Testis (tissue), 3 donors: ENCODE measurements around the gene DENND4B. TPM values are rescaled to one million over a fixed set of nuclear protein-coding genes. Genes with fewer than 3 reads are reported as not detected.

Experiments
- DNase-seq: peaks from one replicate; pipeline ENCODE4 v3.0.0-alpha.2; 2019
- H3K27ac ChIP-seq, 2 donors: fragments of 200-600 bp; sonication (generic); one replicate each; pipeline ENCODE4 v1.5.1; 2019
- H3K27me3 ChIP-seq: fragments of 200-600 bp; sonication (generic); one replicate; pipeline ENCODE4 v1.5.1; 2019
- H3K36me3 ChIP-seq: fragments of 200-600 bp; sonication (generic); one replicate; pipeline ENCODE4 v1.5.1; 2017; ENCODE audit warnings: low read depth; ENCODE audit errors: missing control alignments
- H3K4me1 ChIP-seq: fragments of 200-600 bp; sonication (generic); one replicate; pipeline ENCODE4 v1.5.1; 2019
- H3K4me3 ChIP-seq, 2 donors: fragments of 200-600 bp; sonication (generic); one replicate each; pipeline ENCODE4 v1.5.1; 2017 to 2019
- H3K9me3 ChIP-seq: fragments of 200-600 bp; sonication (generic); one replicate; pipeline ENCODE4 v1.5.1; 2017
- CTCF ChIP-seq, 3 experiments: fragments of 450-650 bp in 2 of 3; fragments of 200-600 bp in 1 of 3; sonication (generic) in 1 of 3; IDR thresholded peaks; one replicate each; pipeline ENCODE4 v1.5.1; 2016 to 2019; ENCODE audit warnings: antibody characterized with exemption in 3 of 3, mild to moderate bottlenecking in 2 of 3, moderate library complexity in 1 of 3
- POLR2A ChIP-seq: fragments of 450-650 bp; IDR thresholded peaks from one replicate; pipeline ENCODE4 v1.6.1; 2017; ENCODE audit warnings: antibody characterized with exemption, mild to moderate bottlenecking, moderate library complexity
- WGBS, 2 donors: methylation state at CpG; one replicate each; pipeline ENCODE4 v1.1.5; 2018; 5-methylcytosine and 5-hydroxymethylcytosine counted together
- intact Hi-C: fragments of 100-400 bp; cut with DNase I; formaldehyde crosslinking; loops from one replicate; pipeline ENCODE4 v1.15.1; 2023; ENCODE audit warnings: low total_unique reads
- microRNA-seq, 2 donors: library from miRNA; unstranded; fragments of <30 nt; microRNA quantifications; one replicate each; pipeline ENCODE4, GENCODE V29; 2016; ENCODE audit warnings: borderline number of aligned reads in 2 of 2, borderline replicate concordance in 1 of 2
- polyA plus RNA-seq: library from polyadenylated mRNA; stranded (reverse); fragments of 350-450 nt; fragmentation: Illumina TruSeq; extraction: RNeasy Lipid Tissue Mini Kit (QIAGEN cat#74804); gene quantifications from one replicate; pipeline ENCODE4 v1.2.3, GENCODE V29; 2014; ENCODE audit warnings: low read depth, low replicate concordance; ENCODE audit not compliant: insufficient read depth
- small RNA-seq, 2 donors: library from RNA; depleted of rRNA; stranded (forward); fragments of <200 nt; gene quantifications; one replicate each; pipeline ENCODE3, GENCODE V24; 2016
- total RNA-seq, 2 donors: library from RNA; depleted of rRNA; stranded (reverse); fragments of >200 nt; gene quantifications; one replicate each; pipeline ENCODE4 v1.2.3, GENCODE V29; 2016

The DENND4B gene
- total and polyA plus RNA-seq, 3 donors from 2014 or later: 25.4 to 59.0 (median 54.5) TPM

- Histone ChIP-seq H3K36me3 (no peaks in the 10 kb centered on the region), H3K4me3 (no peak overlapping the region), H3K27ac (no peak overlapping the region), H3K4me1 (peaks cover 24% of the 10 kb centered on the region), H3K27me3 (no peaks in the 10 kb centered on the region), H3K9me3 (no peaks in the 10 kb centered on the region)
- 66 to 79% methylated on average over 3 of the region's 3 CpGs for whole genome bisulfite sequencing, 2 donors
- TF ChIP-seq CTCF (IDR thresholded peaks at IDR 0.05) (no peak), POLR2A (no peak)
- intact Hi-C loops: no loop called here
- DNase-seq: no peak
Observed at GRCh38 chr1:153882296-153882912, 64.1 kb downstream of the DENND4B start.

GRCh38 chr1:153881751-153882150, 64.8 kb downstream of the DENND4B start:
- TF ChIP-seq CTCF (IDR thresholded peaks at IDR 0.05) (no peak), POLR2A (no peak)
- Histone ChIP-seq H3K4me3 (no peak overlapping the region), H3K4me1 (peaks cover 24% of the 10 kb centered on the region), H3K9me3 (no peaks in the 10 kb centered on the region), H3K36me3 (no peaks in the 10 kb centered on the region), H3K27ac (no peak overlapping the region), H3K27me3 (no peaks in the 10 kb centered on the region)
- 19 to 23% methylated on average over 9 of the region's 9 CpGs for WGBS, 2 donors
- no peak for DNase-seq
- intact Hi-C loops: no loop called here

- 19 to 31% methylated on average over 5 of the region's 5 CpGs for WGBS, 2 donors
- H3K4me1 ChIP-seq: peaks cover 24% of the 10 kb centered on the region
- H3K9me3 ChIP-seq: no peaks in the 10 kb centered on the region
- intact Hi-C loops: no loop called here
- no peak overlapping the region for H3K27ac ChIP-seq
- peak; percentile 86 for DNase-seq
- no peak overlapping the region for H3K4me3 ChIP-seq
- H3K36me3 ChIP-seq: no peaks in the 10 kb centered on the region
- no peak for TF ChIP-seq CTCF (IDR thresholded peaks at IDR 0.05)
- no peak for TF ChIP-seq POLR2A
- H3K27me3 ChIP-seq: no peaks in the 10 kb centered on the region
Observed at GRCh38 chr1:153880962-153881361, 65.6 kb downstream of the DENND4B start.

GRCh38 chr1:153880024-153880423, 66.5 kb downstream of the DENND4B start:
- whole genome bisulfite sequencing, 2 donors: 80 to 83% methylated on average over 9 of the region's 9 CpGs
- Histone ChIP-seq H3K9me3 (no peaks in the 10 kb centered on the region), H3K36me3 (no peaks in the 10 kb centered on the region), H3K4me1 (peaks cover 24% of the 10 kb centered on the region), H3K27ac (no peak overlapping the region), H3K4me3 (no peak overlapping the region), H3K27me3 (no peaks in the 10 kb centered on the region)
- DNase-seq: no peak
- intact Hi-C loops: no loop called here
- no peak for TF ChIP-seq POLR2A
- no peak for TF ChIP-seq CTCF (IDR thresholded peaks at IDR 0.05)

Small RNA genes lying within 50 kb of the gene (microRNA-seq; reads per million reads assigned to microRNA genes)
- gene MIR6737: 0.70 to 2.1 reads per million in 2 donors

Small RNA genes lying within 50 kb of the gene (small RNA-seq; reads per million reads assigned to genes)
- gene AL831737.1 (0 reads per million in 2 donors), gene MIR6737 (0 reads per million in 2 donors)

Other genes starting within 250 kb of the DENND4B start
- gene INTS3, start 218.7 kb downstream of the DENND4B start, total RNA-seq: 100 to 1,000 TPM; 113 to 121 TPM
- 66.1 TPM for gene INTS3, start 218.7 kb downstream of the DENND4B start, polyA plus RNA-seq
- 10 to 100 TPM; 38.5 to 54.9 TPM for gene SLC27A3, start 171.3 kb downstream of the DENND4B start, total RNA-seq
- 83.3 TPM for gene SLC27A3, start 171.3 kb downstream of the DENND4B start, polyA plus RNA-seq
- 10 to 100 TPM; 32.1 to 37.4 TPM for gene GATAD2B, start 23.7 kb downstream of the DENND4B start, total RNA-seq
- gene GATAD2B, start 23.7 kb downstream of the DENND4B start, polyA plus RNA-seq: 26.5 TPM
- 10 to 100 TPM; 32.0 to 49.7 TPM for gene CRTC2, start 11.9 kb upstream of the DENND4B start, total RNA-seq
- gene CRTC2, start 11.9 kb upstream of the DENND4B start, polyA plus RNA-seq: 49.1 TPM
- gene SLC39A1, start 16.8 kb upstream of the DENND4B start, total RNA-seq: 10 to 100 TPM; 46.5 to 62.5 TPM
- gene SLC39A1, start 16.8 kb upstream of the DENND4B start, polyA plus RNA-seq: 54.5 TPM
- 10 to 100 TPM; 22.2 to 24.6 TPM for gene CREB3L4, start 21.2 kb upstream of the DENND4B start, total RNA-seq
- 15.6 TPM for gene CREB3L4, start 21.2 kb upstream of the DENND4B start, polyA plus RNA-seq
- 100 to 1,000 TPM; 159 to 212 TPM for gene JTB, start 31.0 kb upstream of the DENND4B start, total RNA-seq
- gene JTB, start 31.0 kb upstream of the DENND4B start, polyA plus RNA-seq: 78.6 TPM
- gene RAB13, start 39.6 kb upstream of the DENND4B start, total RNA-seq: 10 to 100 TPM; 37.6 to 45.2 TPM
- 82.8 TPM for gene RAB13, start 39.6 kb upstream of the DENND4B start, polyA plus RNA-seq
- 1,000 to 10,000 TPM in 1 of 2 donors, 100 to 1,000 TPM in 1; 779 to 1,544 TPM for gene RPS27, start 44.0 kb upstream of the DENND4B start, total RNA-seq
- 3,589 TPM for gene RPS27, start 44.0 kb upstream of the DENND4B start, polyA plus RNA-seq
- gene NUP210L, start 208.4 kb upstream of the DENND4B start, total RNA-seq: 10 to 100 TPM; 23.0 to 24.4 TPM
- gene NUP210L, start 208.4 kb upstream of the DENND4B start, polyA plus RNA-seq: 77.2 TPM
- 100 to 1,000 TPM; 290 to 356 TPM for gene TPM3, start 245.4 kb upstream of the DENND4B start, total RNA-seq
- 266 TPM for gene TPM3, start 245.4 kb upstream of the DENND4B start, polyA plus RNA-seq